ENCODE data around the gene ADCY3. TPM values are rescaled to one million over a fixed set of nuclear protein-coding genes. Genes with fewer than 3 reads are reported as not detected.

ADCY3 gene
- polyA plus RNA-seq, 3 donors, result 16.4 to 120 (median 96.4) TPM

GRCh38 chr2:24885221-24886125 is 34.6 kb downstream of the ADCY3 start:
- WGBS, 3 donors, result 82 to 87% (median 83%) methylated on average over 11 of the region's 11 CpGs
- H3K27ac ChIP-seq (ENCODE audit: low read depth, low read length), result no peak overlapping the region

GRCh38 chr2:24883946-24884345 is 36.1 kb downstream of the ADCY3 start:
- WGBS, 3 donors, result 44 to 47% (median 44%) methylated on average over 4 of the region's 4 CpGs
- H3K27ac ChIP-seq (ENCODE audit: low read depth, low read length), result no peak overlapping the region

- WGBS, 3 donors, result 90 to 94% (median 93%) methylated on average over 9 of the region's 9 CpGs
Measured at GRCh38 chr2:24881623-24882022, 38.4 kb downstream of the ADCY3 start.

GRCh38 chr2:24881158-24881557 is 38.9 kb downstream of the ADCY3 start:
- WGBS, 3 donors, result 84 to 93% (median 85%) methylated on average over 6 of the region's 6 CpGs
- no peak overlapping the region for H3K27ac ChIP-seq (ENCODE audit: low read depth, low read length)

More at GRCh38 chr2:24881623-24882022, 38.4 kb downstream of the ADCY3 start:
- H3K27ac ChIP-seq (ENCODE audit: low read depth, low read length), result no peak overlapping the region

GRCh38 chr2:24878341-24878740 is 41.7 kb downstream of the ADCY3 start:
- H3K27ac ChIP-seq (ENCODE audit: low read depth, low read length), result no peak overlapping the region
- 75 to 91% (median 91%) methylated on average over 10 of the region's 10 CpGs for WGBS, 3 donors

GRCh38 chr2:24877646-24878045 is 42.4 kb downstream of the ADCY3 start:
- WGBS, 3 donors, result 79 to 87% (median 87%) methylated on average over 9 of the region's 9 CpGs

GRCh38 chr2:24877067-24877466 is 43.0 kb downstream of the ADCY3 start:
- WGBS, 3 donors, result 94 to 97% (median 96%) methylated on average over 6 of the region's 6 CpGs
- no peak overlapping the region for H3K27ac ChIP-seq (ENCODE audit: low read depth, low read length)

More at GRCh38 chr2:24877646-24878045, 42.4 kb downstream of the ADCY3 start:
- H3K27ac ChIP-seq (ENCODE audit: low read depth, low read length), result no peak overlapping the region

- WGBS, 3 donors, result 86 to 95% (median 93%) methylated on average over 2 of the region's 2 CpGs
- H3K27ac ChIP-seq (ENCODE audit: low read depth, low read length), result no peak overlapping the region
Measured at GRCh38 chr2:24875901-24876300, 44.1 kb downstream of the ADCY3 start.

GRCh38 chr2:24875272-24875671 is 44.8 kb downstream of the ADCY3 start:
- H3K27ac ChIP-seq (ENCODE audit: low read depth, low read length), result no peak overlapping the region
- 88 to 90% (median 89%) methylated on average over 10 of the region's 10 CpGs for WGBS, 3 donors

- 69 to 79% (median 70%) methylated on average over 9 of the region's 9 CpGs for WGBS, 3 donors
- H3K27ac ChIP-seq (ENCODE audit: low read depth, low read length), result no peak overlapping the region
Measured at GRCh38 chr2:24874035-24874434, 46.0 kb downstream of the ADCY3 start.

- 36 to 91% (median 55%) methylated on average over 8 of the region's 8 CpGs for WGBS, 3 donors
- peak overlapping the region; percentile 25 for H3K27ac ChIP-seq (ENCODE audit: low read depth, low read length)
Measured at GRCh38 chr2:24873619-24874018, 46.4 kb downstream of the ADCY3 start.

- WGBS, 3 donors, result 92 to 94% (median 94%) methylated on average over 19 of the region's 19 CpGs
- H3K27ac ChIP-seq (ENCODE audit: low read depth, low read length), result peak overlapping the region; percentile 25
Measured at GRCh38 chr2:24872344-24873115, 47.5 kb downstream of the ADCY3 start.

- H3K27ac ChIP-seq (ENCODE audit: low read depth, low read length), result no peak overlapping the region
- 59 to 69% (median 62%) methylated on average over 12 of the region's 12 CpGs for WGBS, 3 donors
Measured at GRCh38 chr2:24871852-24872333, 48.1 kb downstream of the ADCY3 start.

GRCh38 chr2:24870891-24871705 is 48.9 kb downstream of the ADCY3 start:
- no peak overlapping the region for H3K27ac ChIP-seq (ENCODE audit: low read depth, low read length)
- WGBS, 3 donors, result 86 to 89% (median 89%) methylated on average over 16 of the region's 16 CpGs

GRCh38 chr2:24870440-24870839 is 49.6 kb downstream of the ADCY3 start:
- H3K27ac ChIP-seq (ENCODE audit: low read depth, low read length), result no peak overlapping the region
- WGBS, 3 donors, result 96 to 97% (median 96%) methylated on average over 5 of the region's 5 CpGs

- 70 to 91% (median 83%) methylated on average over 6 of the region's 6 CpGs for WGBS, 3 donors
Measured at GRCh38 chr2:24866946-24867345, 53.1 kb downstream of the ADCY3 start.

GRCh38 chr2:24863641-24864040 is 56.4 kb downstream of the ADCY3 start:
- 70 to 87% (median 72%) methylated on average over 3 of the region's 3 CpGs for WGBS, 3 donors
- H3K27ac ChIP-seq (ENCODE audit: low read depth, low read length), result no peak overlapping the region

More at GRCh38 chr2:24866946-24867345, 53.1 kb downstream of the ADCY3 start:
- H3K27ac ChIP-seq (ENCODE audit: low read depth, low read length), result no peak overlapping the region

GRCh38 chr2:24861500-24861899 is 58.5 kb downstream of the ADCY3 start:
- H3K27ac ChIP-seq (ENCODE audit: low read depth, low read length), result no peak overlapping the region
- 43 to 84% (median 52%) methylated on average over 11 of the region's 11 CpGs for WGBS, 3 donors

Measured in adipose tissue (tissue), 3 donors.